GM19351 (cell line): ENCODE data around the gene EEF2K.
"Not testable (repeated sequence)": the region's sequence is repeated elsewhere in the genome, so short reads cannot be mapped to it uniquely, and the experiment has no call there.

ENCODE experiments used
- ATAC-seq: cut with Tn5 transposase; IDR thresholded peaks from one replicate; pipeline ENCODE4 v1.9.1; 2021; ENCODE audit warnings: mild to moderate bottlenecking, moderate library complexity; ENCODE audit not compliant: unreplicated experiment

EEF2K gene

GRCh38 chr16:22207715-22208360 is 1.8 kb downstream of the EEF2K start:
- no peak for ATAC-seq

- no peak for ATAC-seq
These were observed 4.2 kb downstream of the EEF2K start for GRCh38 chr16:22210285-22210684.

GRCh38 chr16:22210854-22211253 is 4.8 kb downstream of the EEF2K start:
- no peak for ATAC-seq

GRCh38 chr16:22213236-22213635 is 7.2 kb downstream of the EEF2K start:
- ATAC-seq: no peak

GRCh38 chr16:22213801-22214200 is 7.7 kb downstream of the EEF2K start:
- ATAC-seq: no peak

DNA sequence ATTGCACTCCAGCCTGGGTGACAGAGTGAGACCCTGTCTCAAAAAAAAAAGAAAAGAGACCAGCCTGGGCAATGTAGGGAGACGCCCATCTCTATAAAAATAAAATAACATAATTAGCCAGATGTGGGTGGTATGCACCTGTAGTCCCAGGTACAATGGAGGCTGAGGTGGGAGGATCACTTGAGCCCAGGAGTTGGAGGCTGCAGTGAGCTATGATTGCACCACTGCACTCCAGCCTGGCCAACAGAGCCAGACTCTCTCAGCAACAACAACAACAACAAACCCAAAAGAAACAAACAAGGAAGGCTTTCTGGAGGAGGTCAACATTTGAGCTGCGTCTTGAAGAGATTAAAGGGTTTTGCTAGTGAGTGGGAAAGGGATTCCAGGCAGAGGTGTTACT is 8.3 kb downstream of the EEF2K start:
- no peak for ATAC-seq

GRCh38 chr16:22214889-22215288 is 8.8 kb downstream of the EEF2K start:
- no peak for ATAC-seq

DNA sequence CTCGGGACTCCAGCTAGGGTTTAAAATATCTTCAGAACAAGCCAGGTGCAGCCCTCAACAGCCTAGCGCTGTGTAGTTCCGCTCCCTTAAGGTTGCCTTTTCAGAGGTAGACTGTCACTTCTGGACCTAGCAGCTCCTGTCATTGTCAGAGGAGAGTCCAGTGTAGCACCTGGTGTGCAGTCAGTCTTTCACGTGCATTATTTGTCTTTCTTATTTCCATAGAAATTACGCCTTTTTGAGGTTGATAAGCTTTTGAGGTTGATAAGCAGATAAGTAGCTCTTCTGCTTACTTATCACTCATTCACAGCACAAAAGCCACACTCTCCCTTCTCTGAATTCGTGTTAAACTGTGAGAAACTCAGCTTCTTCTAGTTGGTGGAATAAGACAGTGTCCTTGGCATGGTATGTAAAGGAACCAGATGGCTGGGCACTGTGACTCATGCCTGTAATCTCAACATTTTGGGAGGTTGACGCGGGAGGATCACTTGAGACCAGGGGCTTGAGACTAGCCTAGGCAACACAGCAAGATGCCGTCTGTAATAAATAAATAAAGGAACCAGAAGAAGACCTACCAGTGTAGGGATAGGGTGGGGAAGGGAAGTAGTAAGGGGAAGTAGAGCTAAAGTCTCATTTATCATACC is 10.2 kb downstream of the EEF2K start:
- no peak for ATAC-seq

DNA sequence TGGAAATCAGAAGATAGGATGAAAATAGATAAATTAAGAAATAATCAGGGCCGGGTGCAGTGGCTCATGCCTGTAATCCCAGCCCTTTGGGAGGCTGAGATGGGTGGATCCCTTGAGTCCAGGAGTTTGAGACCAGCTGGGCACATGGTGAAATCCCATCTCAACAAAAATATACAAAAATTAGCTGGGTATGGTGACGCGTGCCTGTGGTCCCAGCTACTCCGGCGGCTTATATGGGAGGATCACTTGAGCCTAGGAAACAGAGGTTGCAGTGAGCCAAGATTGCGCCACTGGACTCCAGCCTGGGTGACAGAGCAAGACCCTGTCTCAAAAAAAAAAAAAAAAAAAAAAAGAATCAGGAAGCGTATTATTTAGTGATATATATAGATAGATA is 10.8 kb downstream of the EEF2K start:
- ATAC-seq: not testable (repeated sequence)

DNA sequence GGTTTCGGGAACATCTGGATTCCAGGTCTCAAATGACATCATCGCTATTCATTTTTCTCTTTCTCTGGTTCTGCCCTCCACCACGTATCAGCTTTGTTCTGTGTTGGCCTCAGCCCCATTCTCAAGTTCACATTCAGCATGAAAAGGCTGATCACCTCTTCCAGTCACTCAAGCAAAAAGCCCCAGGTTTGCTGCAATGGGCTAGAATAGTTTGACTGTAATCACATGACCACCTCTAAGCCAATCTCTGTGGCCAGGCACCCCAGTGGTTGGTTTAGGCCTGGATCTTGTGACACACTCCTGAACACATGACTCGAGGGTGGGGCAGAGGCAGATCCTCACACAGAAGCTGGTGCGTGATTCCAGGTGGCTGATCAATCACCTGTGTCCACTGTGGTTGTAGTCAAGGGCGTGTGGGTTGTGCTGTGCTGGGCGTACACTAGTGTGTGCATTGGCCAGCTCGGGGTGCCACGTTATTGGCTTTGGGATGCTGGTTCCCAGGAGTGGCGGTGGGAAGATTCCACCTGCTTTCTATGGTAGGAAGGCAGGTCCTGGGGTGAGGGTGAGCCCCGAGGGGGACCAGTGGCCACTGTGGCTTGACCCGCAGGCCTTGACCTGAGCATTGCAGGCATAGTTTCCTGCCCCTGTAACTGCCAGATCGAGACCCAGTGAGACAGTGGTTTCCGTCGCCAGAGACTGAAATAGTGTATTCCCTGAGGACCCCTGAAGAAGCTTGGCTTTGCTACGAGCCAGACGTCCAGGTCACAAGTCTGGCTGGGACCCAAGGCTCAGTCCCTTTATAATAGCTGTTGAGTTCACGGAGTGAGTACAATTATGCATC is 12.0 kb downstream of the EEF2K start:
- ATAC-seq: peak; percentile 98

DNA sequence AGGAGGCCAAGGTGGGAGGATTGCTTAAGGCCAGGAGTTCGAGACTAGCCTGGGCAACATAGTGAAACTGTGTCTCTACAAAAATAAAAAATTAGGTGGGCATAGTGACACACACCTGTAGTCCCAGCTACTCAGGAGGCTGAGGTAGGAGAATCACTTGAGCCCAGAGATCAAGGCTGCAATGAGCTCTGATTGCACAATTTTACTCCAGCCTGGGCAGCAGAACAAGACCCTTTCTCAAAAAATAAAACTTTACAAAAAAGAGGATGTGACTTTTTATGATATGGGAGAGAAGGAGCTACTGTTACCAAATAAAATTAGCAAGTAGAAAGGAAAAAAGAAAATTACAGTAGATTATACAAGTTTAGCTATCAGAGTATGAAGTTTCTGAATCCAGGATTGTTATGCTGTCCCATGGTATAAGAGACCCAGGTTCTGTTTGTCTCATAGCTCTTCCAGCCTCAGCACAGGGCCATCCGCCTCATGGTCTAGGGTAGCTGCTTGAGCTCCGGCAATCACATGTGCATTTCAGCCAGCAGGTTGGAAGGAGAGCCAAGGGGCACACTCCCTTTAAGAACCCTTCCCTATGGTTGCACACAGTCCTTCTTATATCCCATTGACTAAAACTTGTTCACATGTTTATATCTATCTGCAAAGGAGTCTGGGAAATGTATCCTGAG is 13.5 kb downstream of the EEF2K start:
- ATAC-seq: no peak

DNA sequence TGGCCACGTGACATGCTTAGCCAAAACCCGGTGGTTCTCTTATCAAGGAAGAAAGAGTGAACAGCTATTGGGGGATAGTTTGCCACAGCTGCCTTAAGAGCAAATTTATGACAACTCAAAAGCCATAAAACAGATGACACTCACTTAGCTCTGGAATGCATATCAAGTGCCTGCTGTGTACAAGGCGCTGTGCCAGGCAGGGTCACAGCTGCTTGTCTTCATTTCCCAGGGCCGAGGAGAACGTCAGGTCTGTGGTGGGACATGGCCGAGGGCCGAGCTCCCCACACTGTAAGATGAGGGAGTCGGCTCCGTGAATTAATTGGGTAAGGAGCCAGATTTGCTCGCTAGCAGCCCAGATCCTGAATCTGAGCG is 14.0 kb downstream of the EEF2K start:
- no peak for ATAC-seq

DNA sequence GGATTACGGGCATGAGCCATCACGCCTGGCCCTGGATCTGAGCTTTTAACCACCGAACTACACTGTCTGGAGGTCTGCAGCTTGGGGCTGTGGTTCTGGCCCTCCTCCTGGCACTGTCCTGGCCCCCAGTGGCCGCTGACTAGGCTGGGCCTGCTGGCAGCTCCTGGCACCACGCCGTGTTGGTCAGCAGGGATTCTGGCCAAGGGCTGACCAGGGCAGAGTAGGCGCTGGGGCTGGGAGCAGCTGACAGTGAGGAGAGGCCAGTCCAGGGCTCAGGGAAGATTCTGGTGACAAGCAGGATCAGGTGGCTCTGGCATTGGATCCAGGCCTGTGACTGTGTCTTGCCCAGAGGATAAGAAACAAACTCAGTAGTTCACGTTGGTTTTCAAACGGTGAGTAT is 14.6 kb downstream of the EEF2K start:
- ATAC-seq: no peak

DNA sequence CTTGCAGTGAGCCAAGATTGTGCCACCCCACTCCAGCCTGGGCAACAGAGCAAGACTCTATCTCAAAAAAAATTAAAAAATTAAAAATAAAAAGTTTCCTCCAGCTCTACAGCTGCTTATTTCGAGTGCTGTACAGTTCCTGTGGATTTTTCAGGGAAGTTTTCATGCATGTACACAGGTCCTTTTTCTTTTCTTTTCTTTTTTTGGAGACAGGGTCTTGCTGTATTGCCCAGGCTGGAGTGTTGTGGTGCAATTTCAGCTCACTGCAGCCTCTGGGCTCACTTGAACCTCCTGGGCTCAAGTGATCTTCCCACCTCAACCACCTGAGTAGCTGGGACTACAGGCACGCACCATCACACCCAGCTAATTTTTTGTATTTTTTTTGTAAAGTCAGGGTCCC is 15.9 kb downstream of the EEF2K start:
- ATAC-seq: no peak

DNA sequence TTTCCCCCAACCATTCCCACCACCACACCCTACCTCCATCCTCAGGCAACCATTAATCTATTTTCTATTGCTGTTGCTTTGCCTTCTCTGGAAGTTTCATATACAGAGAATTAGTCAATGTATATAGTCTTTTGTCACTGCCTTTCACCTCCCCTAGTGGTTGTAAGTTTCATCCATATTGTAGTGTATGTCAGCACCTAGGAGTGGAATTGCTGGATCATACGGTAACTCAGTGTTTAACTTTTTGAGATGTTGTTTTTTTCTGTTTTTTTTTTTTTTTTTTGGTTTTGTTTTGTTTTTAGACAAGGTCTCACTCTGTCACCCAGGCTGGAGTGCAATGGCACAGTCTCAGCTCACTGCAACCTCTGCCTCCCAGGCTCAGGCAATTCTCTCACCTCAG is 16.9 kb downstream of the EEF2K start:
- ATAC-seq: no peak

DNA sequence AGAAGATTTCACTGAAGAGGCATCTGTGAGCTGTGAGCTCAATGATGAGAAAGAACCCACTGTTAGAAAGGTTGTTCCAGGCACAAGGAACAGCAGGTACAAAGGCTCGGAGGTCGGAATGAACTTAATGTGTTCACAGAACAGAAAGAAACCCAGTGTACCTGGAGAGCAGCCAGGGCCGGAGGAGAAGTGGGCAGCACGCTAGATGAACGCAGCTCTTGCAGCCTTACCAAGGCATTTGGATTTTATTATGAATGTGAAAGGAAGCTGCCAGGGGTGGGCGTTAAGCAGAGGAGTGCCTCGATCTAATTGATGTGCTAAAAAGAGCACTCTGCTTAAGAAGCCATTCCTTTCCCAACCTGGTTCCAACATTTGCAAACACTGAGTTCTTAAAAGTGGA is 19.0 kb downstream of the EEF2K start:
- no peak for ATAC-seq

DNA sequence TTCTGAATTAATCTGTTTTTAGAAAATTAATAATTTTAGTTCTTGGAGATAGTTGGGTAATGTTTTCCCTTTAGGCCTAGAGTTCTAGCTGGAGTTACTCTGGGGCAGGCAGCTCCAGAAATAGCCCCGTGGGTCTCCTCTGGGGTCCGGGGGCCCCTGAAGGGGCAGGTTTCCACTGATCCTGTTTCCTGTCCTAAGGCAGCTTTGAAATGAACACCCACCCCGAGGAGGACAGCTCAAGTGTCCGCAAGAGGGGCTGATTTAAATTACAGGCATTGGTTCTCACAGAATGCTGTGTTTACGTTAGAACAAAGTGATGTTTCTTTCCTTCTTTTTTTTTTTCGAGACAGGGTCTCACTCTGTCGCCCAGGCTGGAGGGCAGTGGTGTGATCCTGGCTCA is 23.8 kb downstream of the EEF2K start:
- no peak for ATAC-seq

GRCh38 chr16:22232277-22233036 is 26.4 kb downstream of the EEF2K start:
- no peak for ATAC-seq

- no peak for ATAC-seq
These were observed 26.9 kb downstream of the EEF2K start for GRCh38 chr16:22233037-22233372.

DNA sequence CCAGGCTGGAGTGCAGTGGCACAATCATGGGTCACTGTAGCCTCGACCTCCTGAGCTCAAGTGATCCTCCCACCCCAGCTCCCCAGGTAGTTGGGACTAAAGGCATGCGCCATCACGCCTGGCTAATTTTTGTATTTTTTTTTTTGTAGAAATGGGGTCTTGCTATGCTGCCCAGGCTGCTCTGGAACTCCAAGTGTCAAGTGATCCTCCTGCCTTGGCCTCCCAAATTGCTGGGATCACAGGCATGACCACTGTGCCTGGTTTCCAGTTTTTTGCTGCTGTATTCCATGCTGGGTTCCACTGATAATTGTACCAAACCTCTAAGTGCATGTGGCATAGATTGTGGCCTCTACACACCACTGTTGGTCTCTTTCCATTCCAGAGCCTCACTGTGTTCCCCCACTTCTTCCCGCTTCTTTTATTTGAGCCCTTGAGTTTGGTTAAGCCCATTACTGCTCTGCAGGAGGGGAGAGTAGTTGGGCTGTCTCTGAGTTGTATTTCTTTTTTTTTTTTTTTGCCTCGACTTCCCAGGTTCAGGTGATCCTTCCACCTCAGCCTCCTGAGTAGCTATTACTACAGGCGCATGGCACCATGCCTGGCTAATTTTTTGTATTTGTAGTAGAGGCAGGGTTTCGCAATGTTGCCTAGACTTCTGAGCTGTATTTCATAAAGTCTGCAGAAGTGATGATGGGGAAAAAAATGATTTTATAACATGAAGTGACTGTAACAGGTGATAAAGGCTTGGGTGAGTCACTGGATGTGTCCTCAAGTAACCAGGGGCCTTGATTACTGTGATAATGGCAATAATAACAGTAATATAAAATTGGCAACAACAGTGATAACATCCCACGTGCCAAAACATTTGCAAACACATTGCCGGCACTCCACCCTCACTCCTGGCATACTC is 30.0 kb downstream of the EEF2K start:
- ATAC-seq: no peak
